ENCODE data around the gene PTGS1.
"Not testable (repeated sequence)": the region's sequence is repeated elsewhere in the genome, so short reads cannot be mapped to it uniquely, and the experiment has no call there.

The PTGS1 gene

DNA sequence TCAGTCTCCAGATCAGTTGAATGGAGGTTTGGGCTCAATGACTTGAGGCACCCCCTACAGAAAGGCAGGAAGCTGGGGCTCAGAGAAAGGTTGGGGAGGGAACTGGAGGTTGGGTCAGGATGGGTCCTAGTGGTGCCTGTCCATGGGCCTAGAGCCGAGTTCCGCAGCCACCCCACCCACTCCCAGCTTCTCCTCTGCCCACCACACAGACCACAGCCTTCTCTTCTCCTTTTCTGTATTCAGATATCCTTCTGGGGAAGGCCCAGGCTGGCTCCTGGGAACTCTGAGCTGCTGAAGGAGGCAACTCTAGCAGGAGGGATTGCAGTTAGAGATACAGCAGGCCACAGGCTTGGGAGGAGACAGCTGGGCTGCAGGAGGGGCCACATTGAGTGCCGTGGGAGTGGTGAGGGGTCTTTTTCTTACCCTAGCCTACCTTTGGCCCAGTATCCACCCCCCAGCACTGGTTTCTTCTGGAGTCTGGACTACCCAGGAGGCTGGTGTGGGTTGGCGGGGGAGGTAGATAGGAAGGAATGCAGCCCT is 15.4 kb upstream of the PTGS1 start:
- no peaks in the 10 kb centered on the region for H3K36me3 ChIP-seq (ENCODE audit: insufficient read depth, low read length)
- no peak overlapping the region for H3K9ac ChIP-seq (ENCODE audit: low read depth, low read length)
- H3K9me3 ChIP-seq (ENCODE audit: control insufficient read depth, insufficient read depth, low read length): no peaks in the 10 kb centered on the region
- no peaks in the 10 kb centered on the region for H3K4me1 ChIP-seq (ENCODE audit: insufficient read depth, low read length)

DNA sequence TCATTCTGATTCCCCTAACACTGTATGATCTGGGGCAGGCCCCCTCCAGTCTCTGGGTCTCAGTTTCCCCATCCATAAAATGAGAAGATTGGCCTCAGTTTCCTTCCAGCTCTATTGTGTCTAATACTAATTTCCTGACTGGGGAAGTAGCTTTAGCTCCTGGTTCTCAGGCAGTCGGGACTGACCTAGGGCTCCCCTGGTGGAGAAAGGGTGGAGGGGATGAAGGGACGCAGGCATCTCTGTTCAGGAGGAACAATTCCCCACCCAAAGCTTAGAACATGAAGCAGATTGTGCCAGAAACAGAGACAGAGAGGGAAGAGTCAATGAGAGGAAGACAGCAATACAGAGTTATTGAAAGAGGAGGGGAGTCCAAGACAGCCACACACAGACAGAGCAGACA is 14.2 kb upstream of the PTGS1 start:
- Histone ChIP-seq H3K4me1 (ENCODE audit: insufficient read depth, low read length) (no peaks in the 10 kb centered on the region), H3K36me3 (ENCODE audit: insufficient read depth, low read length) (no peaks in the 10 kb centered on the region), H3K9ac (ENCODE audit: low read depth, low read length) (no peak overlapping the region), H3K9me3 (ENCODE audit: control insufficient read depth, insufficient read depth, low read length) (no peaks in the 10 kb centered on the region)

DNA sequence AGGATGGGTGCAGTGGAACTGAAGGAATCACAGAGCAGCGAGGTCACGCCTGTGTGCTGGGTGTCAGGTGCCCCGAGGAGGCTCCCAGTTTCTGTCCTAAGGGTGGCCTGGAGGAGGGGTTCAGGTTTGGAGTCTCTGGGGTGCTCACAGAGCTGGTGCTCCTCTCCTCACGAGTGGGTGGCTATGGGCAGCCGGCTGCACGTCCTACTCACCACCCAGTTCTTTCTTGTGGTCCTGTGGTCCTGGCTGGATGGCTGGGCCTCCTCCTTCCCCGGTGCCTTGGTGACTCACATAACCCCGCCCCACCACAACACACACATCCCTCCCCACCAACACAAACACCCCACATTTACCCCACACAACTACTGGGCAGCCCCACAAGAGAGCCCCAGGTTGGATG is 9.9 kb upstream of the PTGS1 start:
- Histone ChIP-seq H3K9ac (ENCODE audit: low read depth, low read length) (no peak overlapping the region), H3K36me3 (ENCODE audit: insufficient read depth, low read length) (no peaks in the 10 kb centered on the region), H3K9me3 (ENCODE audit: control insufficient read depth, insufficient read depth, low read length) (no peaks in the 10 kb centered on the region), H3K4me1 (ENCODE audit: insufficient read depth, low read length) (no peaks in the 10 kb centered on the region)

DNA sequence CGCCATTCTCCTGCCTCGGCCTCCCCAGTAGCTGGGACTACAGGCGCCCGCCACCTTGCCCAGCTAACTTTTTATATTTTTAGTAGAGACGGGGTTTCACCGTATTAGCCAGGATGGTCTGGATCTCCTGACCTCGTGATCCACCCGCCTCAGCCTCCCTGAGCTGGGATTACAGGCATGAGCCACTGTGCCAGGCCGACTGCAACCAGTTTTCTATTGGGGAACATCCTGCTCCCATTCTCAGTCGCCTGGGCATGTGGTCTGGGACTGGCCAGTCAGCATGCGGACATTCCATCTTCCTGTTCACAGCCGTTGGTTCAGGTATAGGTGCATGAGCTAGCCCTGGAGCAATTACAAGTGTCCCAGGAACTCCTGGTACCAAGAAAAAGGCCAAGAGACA is 7.7 kb upstream of the PTGS1 start:
- H3K4me1 ChIP-seq (ENCODE audit: insufficient read depth, low read length); H3K9ac ChIP-seq (ENCODE audit: low read depth, low read length); H3K9me3 ChIP-seq (ENCODE audit: control insufficient read depth, insufficient read depth, low read length); H3K36me3 ChIP-seq (ENCODE audit: insufficient read depth, low read length): not testable (repeated sequence)

DNA sequence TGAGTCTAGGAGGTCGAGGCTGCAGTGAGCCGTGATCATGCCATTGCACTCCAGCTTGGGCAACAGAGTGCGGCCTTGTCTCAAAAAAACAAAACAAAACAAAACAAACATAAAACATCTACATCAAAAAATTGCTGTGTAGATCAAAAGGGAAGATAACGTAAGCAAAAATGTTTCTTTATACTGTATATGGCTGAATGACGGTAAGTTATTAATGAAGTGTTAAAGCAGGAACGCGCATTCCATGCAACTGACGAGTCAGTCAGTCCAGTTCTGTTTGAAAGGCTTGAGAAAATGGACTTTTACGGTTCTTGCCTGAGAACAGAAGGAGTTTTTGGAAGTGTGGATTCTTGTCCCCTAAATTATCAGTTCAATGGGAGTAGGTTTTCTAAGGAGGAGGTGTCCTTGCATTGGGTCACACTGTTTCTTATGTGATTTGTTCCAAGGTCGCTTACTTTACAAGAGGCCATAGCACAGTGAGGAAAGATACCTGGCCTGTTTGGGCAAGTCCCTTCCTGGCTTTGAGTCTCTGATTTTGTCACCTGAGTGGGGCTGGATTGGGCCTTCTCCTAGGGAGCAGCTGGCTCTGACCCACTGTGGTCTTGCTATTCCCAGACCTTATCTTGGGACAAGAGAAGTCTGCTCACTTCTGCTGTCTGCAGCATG is 6.6 kb upstream of the PTGS1 start:
- Histone ChIP-seq H3K36me3 (ENCODE audit: insufficient read depth, low read length) (no peaks in the 10 kb centered on the region), H3K9ac (ENCODE audit: low read depth, low read length) (no peak overlapping the region), H3K4me1 (ENCODE audit: insufficient read depth, low read length) (no peaks in the 10 kb centered on the region), H3K9me3 (ENCODE audit: control insufficient read depth, insufficient read depth, low read length) (no peaks in the 10 kb centered on the region)

DNA sequence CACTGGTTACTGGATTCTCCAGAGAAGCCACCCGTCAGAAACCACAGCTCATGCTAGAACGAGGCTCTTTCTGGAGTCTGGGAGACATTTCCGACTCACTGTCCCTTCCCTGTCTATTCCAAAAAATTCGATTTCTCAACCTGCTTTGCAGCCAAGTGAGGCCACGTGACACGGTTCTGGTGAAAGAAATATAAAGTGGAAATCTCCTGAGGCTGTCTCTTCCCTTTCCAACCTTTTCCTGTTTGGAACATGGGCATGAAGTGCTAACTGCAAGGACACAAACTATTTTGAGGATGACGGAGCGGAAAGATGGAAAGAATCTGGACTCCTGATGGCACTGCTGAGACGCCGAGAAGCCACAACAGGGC is 6.1 kb upstream of the PTGS1 start:
- H3K4me1 ChIP-seq (ENCODE audit: insufficient read depth, low read length): no peaks in the 10 kb centered on the region
- H3K9me3 ChIP-seq (ENCODE audit: control insufficient read depth, insufficient read depth, low read length): no peaks in the 10 kb centered on the region
- H3K9ac ChIP-seq (ENCODE audit: low read depth, low read length): no peak overlapping the region
- H3K36me3 ChIP-seq (ENCODE audit: insufficient read depth, low read length): no peaks in the 10 kb centered on the region

DNA sequence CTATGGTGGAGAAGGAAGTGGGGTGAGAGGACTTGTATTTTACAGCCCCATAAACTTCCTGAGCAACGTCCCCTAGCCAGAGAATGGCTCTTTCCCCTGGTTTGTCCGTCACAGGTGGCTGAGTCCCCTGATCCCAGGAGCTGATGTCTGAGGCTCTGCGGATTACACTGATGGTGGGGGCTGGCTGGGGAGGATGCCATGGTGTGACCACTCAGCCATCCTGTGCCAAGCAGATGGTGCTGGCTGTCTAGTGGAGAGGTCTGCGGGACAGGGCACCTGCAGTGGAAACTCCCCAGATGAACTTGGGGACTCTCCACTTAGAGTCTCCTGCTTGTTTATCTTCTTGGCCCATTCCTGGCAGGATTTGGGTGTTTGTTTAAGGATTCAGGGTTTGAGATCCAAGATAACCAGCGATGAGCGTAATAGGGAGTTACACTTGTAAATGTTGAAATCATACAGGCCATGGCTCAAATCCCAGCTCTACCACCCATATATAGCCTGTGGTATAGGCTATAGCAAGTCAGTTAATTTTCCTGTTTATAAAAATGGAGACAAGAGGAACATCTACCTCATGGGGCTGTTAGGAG is 4.7 kb upstream of the PTGS1 start:
- H3K4me1 ChIP-seq (ENCODE audit: insufficient read depth, low read length): no peaks in the 10 kb centered on the region
- H3K36me3 ChIP-seq (ENCODE audit: insufficient read depth, low read length): no peaks in the 10 kb centered on the region
- H3K9ac ChIP-seq (ENCODE audit: low read depth, low read length): no peak overlapping the region
- H3K9me3 ChIP-seq (ENCODE audit: control insufficient read depth, insufficient read depth, low read length): no peaks in the 10 kb centered on the region

DNA sequence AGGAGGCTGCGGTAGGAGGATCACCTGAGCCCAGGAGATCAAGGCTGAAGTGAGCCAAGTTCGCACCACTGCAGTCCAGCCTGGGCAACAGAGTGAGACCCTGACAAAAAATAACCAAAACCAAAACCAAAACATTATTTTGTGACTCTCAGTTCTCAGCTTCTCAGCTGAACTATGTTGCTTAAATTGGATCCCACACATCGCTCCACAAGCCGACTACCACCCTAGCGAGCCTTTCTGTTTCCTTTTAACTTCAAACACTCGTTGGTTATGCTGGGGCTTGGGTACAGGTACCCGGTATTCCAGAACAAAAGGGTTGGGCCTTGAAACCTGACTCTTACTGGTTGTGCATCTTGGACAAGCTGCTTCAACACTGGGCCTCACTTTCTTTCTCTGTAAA is 3.8 kb upstream of the PTGS1 start:
- H3K9me3 ChIP-seq (ENCODE audit: control insufficient read depth, insufficient read depth, low read length): no peaks in the 10 kb centered on the region
- H3K4me1 ChIP-seq (ENCODE audit: insufficient read depth, low read length): no peaks in the 10 kb centered on the region
- no peak overlapping the region for H3K9ac ChIP-seq (ENCODE audit: low read depth, low read length)
- H3K36me3 ChIP-seq (ENCODE audit: insufficient read depth, low read length): no peaks in the 10 kb centered on the region

DNA sequence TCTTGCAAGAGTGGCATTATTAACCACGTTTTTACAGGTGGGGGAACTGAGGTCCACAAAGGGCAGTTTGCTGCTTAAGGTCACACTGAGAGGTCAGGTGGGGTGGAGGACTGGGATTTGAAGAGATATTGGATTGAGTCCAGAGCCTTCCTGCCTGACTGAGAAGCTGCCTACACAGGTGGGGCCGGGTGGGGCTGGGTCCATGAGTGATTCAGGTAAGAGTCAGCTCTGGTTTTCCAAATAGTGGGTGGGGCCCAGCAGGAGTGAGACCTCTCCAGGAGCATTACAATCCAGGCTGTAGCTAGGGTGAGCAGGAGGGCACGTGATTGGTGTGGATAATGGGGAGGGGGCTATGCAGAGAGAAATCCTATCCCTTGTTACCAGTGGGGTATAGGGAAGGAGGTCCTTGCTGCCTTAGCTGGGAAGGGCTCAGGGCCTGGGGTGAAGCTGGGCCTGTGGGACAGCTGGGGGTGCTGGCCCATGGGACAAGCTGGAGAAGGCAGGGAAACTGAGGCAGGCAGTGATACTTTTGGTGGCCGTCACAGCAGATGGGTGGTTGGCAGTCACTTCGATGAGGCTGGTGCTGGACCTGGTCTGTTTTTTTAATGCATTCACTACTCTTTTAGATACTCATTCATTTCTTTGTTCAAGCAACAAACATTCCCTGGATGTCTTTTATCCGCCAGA is 2.9 kb upstream of the PTGS1 start:
- no peaks in the 10 kb centered on the region for H3K36me3 ChIP-seq (ENCODE audit: insufficient read depth, low read length)
- H3K9ac ChIP-seq (ENCODE audit: low read depth, low read length): no peak overlapping the region
- H3K4me1 ChIP-seq (ENCODE audit: insufficient read depth, low read length): peaks cover 5% of the 10 kb centered on the region; the same call in 1 of the 2 replicates
- H3K9me3 ChIP-seq (ENCODE audit: control insufficient read depth, insufficient read depth, low read length): no peaks in the 10 kb centered on the region

DNA sequence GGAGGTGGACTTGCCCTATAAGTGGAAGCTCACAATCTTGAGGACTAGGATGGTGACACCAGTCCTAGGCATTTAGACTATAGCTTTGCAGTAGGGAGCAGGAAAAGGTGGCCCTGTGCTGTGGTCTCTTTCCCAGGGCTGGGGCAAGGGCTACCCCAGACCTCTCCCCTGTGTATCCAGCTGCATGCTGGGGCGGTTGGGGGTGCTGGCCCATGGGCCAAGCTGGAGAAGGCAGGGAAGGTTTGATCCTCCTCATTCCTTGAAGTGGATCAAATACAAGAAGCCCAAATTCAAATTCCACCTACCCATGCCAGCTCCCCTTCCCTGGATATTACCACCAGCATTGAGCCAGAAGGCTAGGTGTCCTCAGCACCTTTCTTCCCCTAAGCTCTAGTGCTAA is 2.2 kb upstream of the PTGS1 start:
- no peak overlapping the region for H3K9ac ChIP-seq (ENCODE audit: low read depth, low read length)
- peaks cover 5% of the 10 kb centered on the region; the same call in 1 of the 2 replicates for H3K4me1 ChIP-seq (ENCODE audit: insufficient read depth, low read length)
- no peaks in the 10 kb centered on the region for H3K36me3 ChIP-seq (ENCODE audit: insufficient read depth, low read length)
- H3K9me3 ChIP-seq (ENCODE audit: control insufficient read depth, insufficient read depth, low read length): no peaks in the 10 kb centered on the region

DNA sequence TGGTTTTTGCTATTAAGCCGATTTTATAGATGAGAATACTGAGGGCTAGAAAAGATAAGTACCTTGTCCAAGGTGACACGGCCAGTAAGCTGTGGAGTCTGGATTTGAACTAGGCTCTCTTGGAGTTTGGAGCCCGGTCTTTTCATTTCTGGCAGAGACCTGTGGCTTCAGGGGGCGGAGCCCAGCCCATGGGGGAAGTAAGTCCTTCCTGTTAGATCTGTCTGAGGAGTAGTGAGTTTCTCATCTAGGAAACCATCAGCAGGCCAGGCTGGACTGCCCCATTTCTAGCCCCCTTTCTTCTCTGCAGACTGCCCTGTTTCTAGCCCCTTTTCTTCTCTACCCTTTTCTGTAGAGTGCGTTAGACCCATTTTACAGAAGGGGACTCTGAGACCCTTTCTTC is 521 bp upstream of the PTGS1 start:
- H3K9me3 ChIP-seq (ENCODE audit: control insufficient read depth, insufficient read depth, low read length): no peaks in the 10 kb centered on the region
- peak overlapping the region; percentile 44; the same call in 1 of the 2 replicates for H3K9ac ChIP-seq (ENCODE audit: low read depth, low read length)
- H3K4me1 ChIP-seq (ENCODE audit: insufficient read depth, low read length): peaks cover 14% of the 10 kb centered on the region
- H3K36me3 ChIP-seq (ENCODE audit: insufficient read depth, low read length): no peaks in the 10 kb centered on the region

DNA sequence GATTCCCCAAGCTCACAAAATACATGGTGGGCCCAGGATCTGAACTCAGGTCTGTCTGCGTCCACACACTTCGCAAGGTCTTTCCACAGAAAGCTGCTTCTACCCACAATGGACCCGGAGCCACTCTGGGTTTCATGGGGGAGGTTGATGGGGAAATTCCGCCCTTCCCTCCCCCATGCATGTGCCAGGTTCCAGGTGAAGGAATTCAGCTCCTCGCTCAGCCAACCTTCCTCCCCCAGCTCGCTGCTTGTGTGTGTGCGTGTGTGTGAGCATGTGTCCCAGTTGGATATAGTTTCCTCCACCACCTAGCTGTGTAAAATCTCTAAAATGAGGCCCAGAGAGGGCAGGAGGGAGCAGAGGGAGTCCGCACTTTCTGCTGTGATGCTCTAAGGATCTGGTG is 1.0 kb downstream of the PTGS1 start:
- peaks cover 28% of the 10 kb centered on the region for H3K4me1 ChIP-seq (ENCODE audit: insufficient read depth, low read length)
- H3K36me3 ChIP-seq (ENCODE audit: insufficient read depth, low read length): no peaks in the 10 kb centered on the region
- peak overlapping the region; percentile 64; the same call in 1 of the 2 replicates for H3K9ac ChIP-seq (ENCODE audit: low read depth, low read length)
- H3K9me3 ChIP-seq (ENCODE audit: control insufficient read depth, insufficient read depth, low read length): no peaks in the 10 kb centered on the region

DNA sequence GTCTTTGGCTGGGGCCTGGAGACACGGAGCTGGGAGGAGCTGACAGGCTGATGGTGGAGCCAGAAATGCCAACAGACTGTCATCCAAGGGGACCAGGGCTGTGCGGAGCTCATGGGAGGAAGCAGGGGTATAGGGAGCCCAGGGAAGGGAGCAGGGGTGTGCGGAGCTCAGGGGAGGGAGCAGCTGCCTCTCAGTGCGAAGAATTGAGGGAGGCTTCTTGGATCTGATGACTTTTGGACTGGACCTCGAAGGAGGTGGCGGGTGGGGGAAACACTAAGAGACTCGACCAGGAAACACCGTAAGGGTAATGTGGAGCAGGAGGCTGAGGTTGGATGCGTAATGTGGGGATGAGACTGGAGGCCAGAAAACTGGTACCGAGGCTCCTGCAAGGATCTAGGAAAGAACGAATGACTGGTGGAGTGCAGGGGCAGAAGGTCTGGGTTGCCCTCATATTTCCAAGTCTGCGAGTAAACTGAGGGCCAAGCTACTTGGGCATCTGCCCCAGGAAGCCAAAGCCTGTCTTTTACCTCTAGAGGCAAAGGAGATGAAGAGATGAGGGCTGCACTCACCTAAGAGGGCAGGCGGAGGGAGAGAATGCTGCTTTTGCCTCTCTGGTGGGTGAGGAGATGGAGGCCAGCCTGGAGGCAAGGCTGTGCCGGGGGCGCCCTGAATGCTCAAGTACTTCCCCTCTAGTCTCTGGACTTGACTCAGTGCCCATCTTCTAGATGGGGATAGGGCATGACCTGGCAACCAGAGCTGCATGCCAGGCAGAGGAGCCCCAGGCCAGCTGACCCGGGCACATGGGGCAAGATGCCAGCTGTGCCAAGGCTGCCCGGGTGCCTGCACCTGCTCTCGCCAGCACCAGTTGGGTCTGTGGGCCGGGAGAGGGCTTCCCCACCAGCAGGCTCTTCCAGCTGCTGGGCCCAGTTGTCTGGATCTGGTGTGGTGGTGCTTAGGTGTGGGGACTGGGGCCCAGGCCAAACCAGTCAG is 2.3 kb downstream of the PTGS1 start:
- Histone ChIP-seq H3K9ac (ENCODE audit: low read depth, low read length) (no peak overlapping the region), H3K36me3 (ENCODE audit: insufficient read depth, low read length) (no peaks in the 10 kb centered on the region), H3K4me1 (ENCODE audit: insufficient read depth, low read length) (peaks cover 28% of the 10 kb centered on the region), H3K9me3 (ENCODE audit: control insufficient read depth, insufficient read depth, low read length) (no peaks in the 10 kb centered on the region)

DNA sequence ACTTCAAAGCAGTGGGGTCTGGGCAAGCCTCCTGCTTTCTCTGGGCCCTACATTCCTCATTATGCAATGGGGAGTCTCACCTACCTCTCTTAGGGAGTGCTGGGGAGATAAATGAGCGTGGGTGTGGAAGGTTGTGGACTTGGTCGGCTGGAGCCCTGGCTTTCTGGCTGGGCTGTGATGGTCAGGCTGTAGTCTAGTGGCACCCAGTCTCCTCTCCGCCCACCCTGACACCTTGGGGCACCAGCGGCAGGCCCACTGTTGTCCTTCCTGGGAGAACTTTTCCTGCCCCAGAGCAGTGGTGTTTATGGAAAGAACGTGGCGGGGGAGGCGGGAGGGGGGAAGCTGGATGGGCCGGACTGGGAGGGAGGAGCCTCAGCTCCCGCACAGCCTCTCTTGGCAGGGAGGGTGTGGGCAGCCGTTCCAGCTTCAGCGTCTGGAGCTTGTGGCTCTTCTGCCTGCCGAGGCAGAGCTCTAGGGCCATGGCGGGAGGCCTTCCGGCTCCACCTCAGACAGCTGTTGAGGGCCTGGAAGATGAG is 4.1 kb downstream of the PTGS1 start:
- Histone ChIP-seq H3K4me1 (ENCODE audit: insufficient read depth, low read length) (peaks cover 28% of the 10 kb centered on the region), H3K9ac (ENCODE audit: low read depth, low read length) (peak overlapping the region; percentile 11; the same call in 1 of the 2 replicates), H3K36me3 (ENCODE audit: insufficient read depth, low read length) (no peaks in the 10 kb centered on the region), H3K9me3 (ENCODE audit: control insufficient read depth, insufficient read depth, low read length) (no peaks in the 10 kb centered on the region)

Measured in ES-I3 (cell line).